WTC11 (cell line): ENCODE data around the gene IL26. TPM values are rescaled to one million over a fixed set of nuclear protein-coding genes. Genes with fewer than 3 reads are reported as not detected.

Experiments
- ATAC-seq: fragments of 200-7000 bp; cut with Tn5 transposase; 2 replicates; pipeline ENCODE4 v1.10.0; 2021; ENCODE audit warnings: mild to moderate bottlenecking, moderate library complexity
- CTCF ChIA-PET: fragments of 300-600 bp; sonication (Branson Sonifier 250); formaldehyde crosslinking; loops from one replicate; lab custom pipeline; 2021; ENCODE audit warnings: antibody characterized with exemption; lab: Charles Lee
- POLR2A ChIA-PET: fragments of 350-600 bp; sonication (Branson Sonifier 250); formaldehyde crosslinking; loops from one replicate; lab custom pipeline; 2021; ENCODE audit warnings: antibody characterized with exemption; lab: Charles Lee
- DNase-seq: peaks from one replicate; pipeline ENCODE4 v3.0.0; 2021; ENCODE audit warnings: low spot score
- H3K27ac Mint-ChIP-seq: 2 replicates; pipeline ENCODE4 v1.8.0; 2021; ENCODE audit warnings: mixed read lengths
- H3K27me3 Mint-ChIP-seq: 2 replicates; pipeline ENCODE4 v1.8.0; 2021; ENCODE audit warnings: low read depth, mild to moderate bottlenecking, moderate library complexity, mixed read lengths
- H3K36me3 Mint-ChIP-seq: 2 replicates; pipeline ENCODE4 v1.8.0; 2021; ENCODE audit warnings: mixed read lengths
- H3K4me1 Mint-ChIP-seq: 2 replicates; pipeline ENCODE4 v1.8.0; 2022; ENCODE audit warnings: mixed read lengths
- H3K4me3 Mint-ChIP-seq: 2 replicates; pipeline ENCODE4 v1.8.0; 2021; ENCODE audit warnings: mild to moderate bottlenecking, moderate library complexity, mixed read lengths
- H3K9me3 Mint-ChIP-seq: 2 replicates; pipeline ENCODE4 v1.8.0; 2021; ENCODE audit warnings: mixed read lengths
- ESRRA ChIP-seq: sonication (generic); formaldehyde crosslinking; IDR thresholded peaks from 2 replicates; pipeline ENCODE4 v1.8.1; 2022; ENCODE audit warnings: mild to moderate bottlenecking, missing genetic modification reagents, borderline replicate concordance
- FOXK1 ChIP-seq: sonication (generic); formaldehyde crosslinking; IDR thresholded peaks from 2 replicates; pipeline ENCODE4 v1.8.0; 2022; ENCODE audit warnings: mild to moderate bottlenecking, moderate library complexity, missing genetic modification reagents
- FOXP1 ChIP-seq: sonication (generic); formaldehyde crosslinking; IDR thresholded peaks from 2 replicates; pipeline ENCODE4 v1.8.0; 2022; ENCODE audit warnings: missing genetic modification reagents, mild to moderate bottlenecking, moderate library complexity, borderline replicate concordance
- NR1H2 ChIP-seq: sonication (generic); formaldehyde crosslinking; IDR thresholded peaks from 2 replicates; pipeline ENCODE4 v1.9.0; 2021; ENCODE audit warnings: mild to moderate bottlenecking, moderate library complexity, missing genetic modification reagents
- RELA ChIP-seq: sonication (generic); formaldehyde crosslinking; IDR thresholded peaks from 2 replicates; pipeline ENCODE4 v1.8.1; 2022; ENCODE audit warnings: missing genetic modification reagents, mild to moderate bottlenecking, borderline replicate concordance
- RORB ChIP-seq: fragments of 250-450 bp; sonication (Bioruptor Pico); IDR thresholded peaks from 2 replicates; pipeline ENCODE4 v1.9.0; 2021; ENCODE audit warnings: mild to moderate bottlenecking
- ZNF232 ChIP-seq: sonication (generic); formaldehyde crosslinking; IDR thresholded peaks from 2 replicates; pipeline ENCODE4 v1.8.0; 2022; ENCODE audit warnings: mild to moderate bottlenecking, missing genetic modification reagents
- ZNF416 ChIP-seq: fragments of 250-450 bp; sonication (Bioruptor Pico); IDR thresholded peaks from 2 replicates; pipeline ENCODE4 v1.9.0; 2021; ENCODE audit warnings: mild to moderate bottlenecking, inconsistent platforms
- ZNF671 ChIP-seq: fragments of 250-450 bp; sonication (Bioruptor Pico); IDR thresholded peaks from 2 replicates; pipeline ENCODE4 v1.8.0; 2021; ENCODE audit warnings: mild to moderate bottlenecking
- total RNA-seq: library from RNA; stranded (reverse); gene quantifications from 3 replicates; pipeline ENCODE4 v1.2.3, GENCODE V29; 2021
- TF ChIP-seq, protein P1 (sequence below): sonication (generic); formaldehyde crosslinking; IDR thresholded peaks from 2 replicates; pipeline ENCODE4 v1.8.1; 2023; ENCODE audit warnings: mild to moderate bottlenecking, missing genetic modification reagents
- TF ChIP-seq, protein P2 (sequence below): fragments of 250-450 bp; sonication (Bioruptor Pico); IDR thresholded peaks from 2 replicates; pipeline ENCODE4 v1.9.0; 2021; ENCODE audit warnings: mild to moderate bottlenecking
- TF ChIP-seq, protein P3 (sequence below): sonication (generic); formaldehyde crosslinking; IDR thresholded peaks from 2 replicates; pipeline ENCODE4 v1.8.1; 2022; ENCODE audit warnings: low read depth, mild to moderate bottlenecking, moderate library complexity, missing genetic modification reagents, borderline replicate concordance
- TF ChIP-seq, protein P4 (sequence below): sonication (generic); formaldehyde crosslinking; IDR thresholded peaks from 2 replicates; pipeline ENCODE4 v1.8.1; 2022; ENCODE audit warnings: low read depth, missing genetic modification reagents, borderline replicate concordance
- TF ChIP-seq, protein P5 (sequence below): sonication (generic); formaldehyde crosslinking; IDR thresholded peaks from 2 replicates; pipeline ENCODE4 v1.8.0; 2022; ENCODE audit warnings: mild to moderate bottlenecking, missing genetic modification reagents
- TF ChIP-seq, protein P6 (sequence below): fragments of 250-450 bp; sonication (Bioruptor Pico); IDR thresholded peaks from 2 replicates; pipeline ENCODE4 v1.9.0; 2021; ENCODE audit warnings: mild to moderate bottlenecking
- TF ChIP-seq, protein P7 (sequence below): sonication (generic); formaldehyde crosslinking; IDR thresholded peaks from 2 replicates; pipeline ENCODE4 v1.8.0; 2023; ENCODE audit warnings: mild to moderate bottlenecking, missing genetic modification reagents
- TF ChIP-seq, protein P8 (sequence below): fragments of 250-450 bp; sonication (Bioruptor Pico); IDR thresholded peaks from 2 replicates; pipeline ENCODE4 v2.1.2; 2022; ENCODE audit warnings: mild to moderate bottlenecking, moderate library complexity

Gene IL26
- total RNA-seq, 1 experiment from 2014 or later: not detected

DNA sequence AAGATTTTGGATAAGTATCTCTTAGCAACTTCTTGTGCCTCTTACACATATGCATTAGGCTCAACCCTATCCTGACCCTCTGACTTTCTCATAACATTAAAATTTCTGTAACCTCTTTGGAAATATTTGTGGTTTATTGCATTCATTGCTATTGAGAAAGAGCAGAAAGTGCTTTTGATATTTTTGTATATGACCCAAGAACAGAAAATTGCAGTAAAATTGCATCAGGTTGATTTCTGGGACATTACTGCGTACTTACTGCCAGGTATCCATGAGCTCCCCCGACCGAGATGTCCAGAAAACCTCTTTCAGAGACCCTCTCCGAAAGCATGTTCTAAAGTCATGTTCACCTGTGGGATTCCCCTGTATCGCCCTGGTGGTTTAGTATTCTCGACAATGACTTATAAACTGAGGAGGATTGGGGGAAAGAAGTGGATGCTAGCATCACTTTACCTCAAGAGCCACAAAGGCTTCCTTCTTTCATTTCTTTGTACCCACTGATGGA, 42.3 kb upstream of the IL26 start:
- DNase-seq (no peak), ATAC-seq (no peak)
- Mint-ChIP-seq H3K4me3 (no peak overlapping the region), H3K27ac (no peak overlapping the region), H3K9me3 (no peaks in the 10 kb centered on the region), H3K4me1 (no peaks in the 10 kb centered on the region)
- POLR2A ChIA-PET: no interaction called here
- TF ChIP-seq, protein P1, sequence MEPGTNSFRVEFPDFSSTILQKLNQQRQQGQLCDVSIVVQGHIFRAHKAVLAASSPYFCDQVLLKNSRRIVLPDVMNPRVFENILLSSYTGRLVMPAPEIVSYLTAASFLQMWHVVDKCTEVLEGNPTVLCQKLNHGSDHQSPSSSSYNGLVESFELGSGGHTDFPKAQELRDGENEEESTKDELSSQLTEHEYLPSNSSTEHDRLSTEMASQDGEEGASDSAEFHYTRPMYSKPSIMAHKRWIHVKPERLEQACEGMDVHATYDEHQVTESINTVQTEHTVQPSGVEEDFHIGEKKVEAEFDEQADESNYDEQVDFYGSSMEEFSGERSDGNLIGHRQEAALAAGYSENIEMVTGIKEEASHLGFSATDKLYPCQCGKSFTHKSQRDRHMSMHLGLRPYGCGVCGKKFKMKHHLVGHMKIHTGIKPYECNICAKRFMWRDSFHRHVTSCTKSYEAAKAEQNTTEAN (CRISPR knock-in tag): no peak
- TF ChIP-seq, protein P2, sequence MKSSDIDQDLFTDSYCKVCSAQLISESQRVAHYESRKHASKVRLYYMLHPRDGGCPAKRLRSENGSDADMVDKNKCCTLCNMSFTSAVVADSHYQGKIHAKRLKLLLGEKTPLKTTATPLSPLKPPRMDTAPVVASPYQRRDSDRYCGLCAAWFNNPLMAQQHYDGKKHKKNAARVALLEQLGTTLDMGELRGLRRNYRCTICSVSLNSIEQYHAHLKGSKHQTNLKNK (CRISPR knock-in tag): no peak
- TF ChIP-seq, protein P3, sequence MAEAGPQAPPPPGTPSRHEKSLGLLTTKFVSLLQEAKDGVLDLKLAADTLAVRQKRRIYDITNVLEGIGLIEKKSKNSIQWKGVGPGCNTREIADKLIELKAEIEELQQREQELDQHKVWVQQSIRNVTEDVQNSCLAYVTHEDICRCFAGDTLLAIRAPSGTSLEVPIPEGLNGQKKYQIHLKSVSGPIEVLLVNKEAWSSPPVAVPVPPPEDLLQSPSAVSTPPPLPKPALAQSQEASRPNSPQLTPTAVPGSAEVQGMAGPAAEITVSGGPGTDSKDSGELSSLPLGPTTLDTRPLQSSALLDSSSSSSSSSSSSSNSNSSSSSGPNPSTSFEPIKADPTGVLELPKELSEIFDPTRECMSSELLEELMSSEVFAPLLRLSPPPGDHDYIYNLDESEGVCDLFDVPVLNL (CRISPR knock-in tag): no peak
- TF ChIP-seq ESRRA (CRISPR knock-in tag) (no peak), ZNF232 (CRISPR knock-in tag) (no peak)
- TF ChIP-seq, protein P4, sequence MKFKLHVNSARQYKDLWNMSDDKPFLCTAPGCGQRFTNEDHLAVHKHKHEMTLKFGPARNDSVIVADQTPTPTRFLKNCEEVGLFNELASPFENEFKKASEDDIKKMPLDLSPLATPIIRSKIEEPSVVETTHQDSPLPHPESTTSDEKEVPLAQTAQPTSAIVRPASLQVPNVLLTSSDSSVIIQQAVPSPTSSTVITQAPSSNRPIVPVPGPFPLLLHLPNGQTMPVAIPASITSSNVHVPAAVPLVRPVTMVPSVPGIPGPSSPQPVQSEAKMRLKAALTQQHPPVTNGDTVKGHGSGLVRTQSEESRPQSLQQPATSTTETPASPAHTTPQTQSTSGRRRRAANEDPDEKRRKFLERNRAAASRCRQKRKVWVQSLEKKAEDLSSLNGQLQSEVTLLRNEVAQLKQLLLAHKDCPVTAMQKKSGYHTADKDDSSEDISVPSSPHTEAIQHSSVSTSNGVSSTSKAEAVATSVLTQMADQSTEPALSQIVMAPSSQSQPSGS (CRISPR knock-in tag): no peak
- TF ChIP-seq, protein P5, sequence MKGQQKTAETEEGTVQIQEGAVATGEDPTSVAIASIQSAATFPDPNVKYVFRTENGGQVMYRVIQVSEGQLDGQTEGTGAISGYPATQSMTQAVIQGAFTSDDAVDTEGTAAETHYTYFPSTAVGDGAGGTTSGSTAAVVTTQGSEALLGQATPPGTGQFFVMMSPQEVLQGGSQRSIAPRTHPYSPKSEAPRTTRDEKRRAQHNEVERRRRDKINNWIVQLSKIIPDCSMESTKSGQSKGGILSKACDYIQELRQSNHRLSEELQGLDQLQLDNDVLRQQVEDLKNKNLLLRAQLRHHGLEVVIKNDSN (CRISPR knock-in tag): no peak
- TF ChIP-seq, protein P6, sequence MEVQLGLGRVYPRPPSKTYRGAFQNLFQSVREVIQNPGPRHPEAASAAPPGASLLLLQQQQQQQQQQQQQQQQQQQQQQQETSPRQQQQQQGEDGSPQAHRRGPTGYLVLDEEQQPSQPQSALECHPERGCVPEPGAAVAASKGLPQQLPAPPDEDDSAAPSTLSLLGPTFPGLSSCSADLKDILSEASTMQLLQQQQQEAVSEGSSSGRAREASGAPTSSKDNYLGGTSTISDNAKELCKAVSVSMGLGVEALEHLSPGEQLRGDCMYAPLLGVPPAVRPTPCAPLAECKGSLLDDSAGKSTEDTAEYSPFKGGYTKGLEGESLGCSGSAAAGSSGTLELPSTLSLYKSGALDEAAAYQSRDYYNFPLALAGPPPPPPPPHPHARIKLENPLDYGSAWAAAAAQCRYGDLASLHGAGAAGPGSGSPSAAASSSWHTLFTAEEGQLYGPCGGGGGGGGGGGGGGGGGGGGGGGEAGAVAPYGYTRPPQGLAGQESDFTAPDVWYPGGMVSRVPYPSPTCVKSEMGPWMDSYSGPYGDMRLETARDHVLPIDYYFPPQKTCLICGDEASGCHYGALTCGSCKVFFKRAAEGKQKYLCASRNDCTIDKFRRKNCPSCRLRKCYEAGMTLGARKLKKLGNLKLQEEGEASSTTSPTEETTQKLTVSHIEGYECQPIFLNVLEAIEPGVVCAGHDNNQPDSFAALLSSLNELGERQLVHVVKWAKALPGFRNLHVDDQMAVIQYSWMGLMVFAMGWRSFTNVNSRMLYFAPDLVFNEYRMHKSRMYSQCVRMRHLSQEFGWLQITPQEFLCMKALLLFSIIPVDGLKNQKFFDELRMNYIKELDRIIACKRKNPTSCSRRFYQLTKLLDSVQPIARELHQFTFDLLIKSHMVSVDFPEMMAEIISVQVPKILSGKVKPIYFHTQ (CRISPR knock-in tag): no peak
- TF ChIP-seq, protein P7, sequence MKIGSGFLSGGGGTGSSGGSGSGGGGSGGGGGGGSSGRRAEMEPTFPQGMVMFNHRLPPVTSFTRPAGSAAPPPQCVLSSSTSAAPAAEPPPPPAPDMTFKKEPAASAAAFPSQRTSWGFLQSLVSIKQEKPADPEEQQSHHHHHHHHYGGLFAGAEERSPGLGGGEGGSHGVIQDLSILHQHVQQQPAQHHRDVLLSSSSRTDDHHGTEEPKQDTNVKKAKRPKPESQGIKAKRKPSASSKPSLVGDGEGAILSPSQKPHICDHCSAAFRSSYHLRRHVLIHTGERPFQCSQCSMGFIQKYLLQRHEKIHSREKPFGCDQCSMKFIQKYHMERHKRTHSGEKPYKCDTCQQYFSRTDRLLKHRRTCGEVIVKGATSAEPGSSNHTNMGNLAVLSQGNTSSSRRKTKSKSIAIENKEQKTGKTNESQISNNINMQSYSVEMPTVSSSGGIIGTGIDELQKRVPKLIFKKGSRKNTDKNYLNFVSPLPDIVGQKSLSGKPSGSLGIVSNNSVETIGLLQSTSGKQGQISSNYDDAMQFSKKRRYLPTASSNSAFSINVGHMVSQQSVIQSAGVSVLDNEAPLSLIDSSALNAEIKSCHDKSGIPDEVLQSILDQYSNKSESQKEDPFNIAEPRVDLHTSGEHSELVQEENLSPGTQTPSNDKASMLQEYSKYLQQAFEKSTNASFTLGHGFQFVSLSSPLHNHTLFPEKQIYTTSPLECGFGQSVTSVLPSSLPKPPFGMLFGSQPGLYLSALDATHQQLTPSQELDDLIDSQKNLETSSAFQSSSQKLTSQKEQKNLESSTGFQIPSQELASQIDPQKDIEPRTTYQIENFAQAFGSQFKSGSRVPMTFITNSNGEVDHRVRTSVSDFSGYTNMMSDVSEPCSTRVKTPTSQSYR (CRISPR knock-in tag): no peak
- TF ChIP-seq, all 79 proteins: peak for 0
- Mint-ChIP-seq H3K36me3 (no peaks in the 10 kb centered on the region), H3K27me3 (no peaks in the 10 kb centered on the region)
- CTCF ChIA-PET: no interaction called here

DNA sequence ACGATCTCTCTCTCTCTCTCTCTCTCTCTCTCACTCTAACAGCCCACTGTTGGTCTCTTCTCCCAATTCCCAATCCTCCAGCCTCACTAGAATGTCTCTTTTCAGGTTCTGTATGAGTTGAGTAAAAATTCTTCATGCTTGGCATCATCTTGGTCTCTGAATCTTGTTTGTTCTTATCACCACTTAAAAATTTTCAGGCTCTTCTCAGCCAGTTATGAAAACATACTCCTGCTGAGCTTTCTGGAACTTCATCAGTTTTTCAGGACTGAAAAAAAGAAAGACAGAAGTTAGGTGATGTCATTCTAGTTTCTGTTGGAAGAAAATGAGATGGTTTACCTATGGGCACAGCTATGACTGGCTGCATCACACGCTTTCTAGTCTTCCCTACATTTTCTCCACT, 39.2 kb upstream of the IL26 start:
- POLR2A ChIA-PET: no interaction called here
- no peaks in the 10 kb centered on the region for H3K9me3 Mint-ChIP-seq
- no peaks in the 10 kb centered on the region for H3K27me3 Mint-ChIP-seq
- no peak overlapping the region for H3K27ac Mint-ChIP-seq
- no peak for ATAC-seq
- CTCF ChIA-PET: no interaction called here
- H3K4me3 Mint-ChIP-seq: no peak overlapping the region
- H3K4me1 Mint-ChIP-seq: peaks cover 12% of the 10 kb centered on the region
- no peak for DNase-seq
- no peaks in the 10 kb centered on the region for H3K36me3 Mint-ChIP-seq
- no peak for TF ChIP-seq ZNF671 (CRISPR knock-in tag)
- no peak for TF ChIP-seq FOXK1
- no peak for TF ChIP-seq FOXP1 (CRISPR knock-in tag)
- no peak for TF ChIP-seq ZNF416
- TF ChIP-seq, protein P6 (CRISPR knock-in tag): no peak
- TF ChIP-seq, protein P8, sequence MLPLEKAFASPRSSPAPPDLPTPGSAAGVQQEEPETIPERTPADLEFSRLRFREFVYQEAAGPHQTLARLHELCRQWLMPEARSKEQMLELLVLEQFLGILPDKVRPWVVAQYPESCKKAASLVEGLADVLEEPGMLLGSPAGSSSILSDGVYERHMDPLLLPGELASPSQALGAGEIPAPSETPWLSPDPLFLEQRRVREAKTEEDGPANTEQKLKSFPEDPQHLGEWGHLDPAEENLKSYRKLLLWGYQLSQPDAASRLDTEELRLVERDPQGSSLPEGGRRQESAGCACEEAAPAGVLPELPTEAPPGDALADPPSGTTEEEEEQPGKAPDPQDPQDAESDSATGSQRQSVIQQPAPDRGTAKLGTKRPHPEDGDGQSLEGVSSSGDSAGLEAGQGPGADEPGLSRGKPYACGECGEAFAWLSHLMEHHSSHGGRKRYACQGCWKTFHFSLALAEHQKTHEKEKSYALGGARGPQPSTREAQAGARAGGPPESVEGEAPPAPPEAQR: no peak
- TF ChIP-seq RORB (CRISPR knock-in tag): no peak
- no peak for TF ChIP-seq NR1H2 (CRISPR knock-in tag)
- TF ChIP-seq RELA (CRISPR knock-in tag): no peak
